ENCODE results near the gene MTG2. TPM values are rescaled to one million over a fixed set of nuclear protein-coding genes. Genes with fewer than 3 reads are reported as not detected.

MTG2 gene
- total RNA-seq, 1 donor from 2014 or later = 29.9 TPM

DNA sequence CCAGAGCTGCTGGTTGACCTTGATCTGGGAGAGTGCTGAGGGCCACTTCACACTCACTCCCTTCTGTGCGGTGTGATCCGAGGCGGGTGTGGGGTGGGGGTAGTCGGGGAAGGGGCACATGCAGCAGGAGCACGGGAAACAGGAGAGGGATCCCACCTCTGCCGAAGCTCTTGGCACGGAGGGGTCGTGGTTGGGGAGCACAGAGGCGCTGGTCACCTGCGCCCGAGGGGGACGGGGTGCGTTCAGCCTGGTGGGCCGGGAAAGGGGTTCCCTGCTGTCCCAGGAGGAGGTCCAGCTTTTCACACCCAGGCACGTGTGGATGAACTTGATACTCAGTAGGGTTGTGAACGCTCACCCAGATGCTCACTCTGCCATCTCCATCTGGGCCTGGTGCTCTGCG lies 22.0 kb upstream of the MTG2 start:
- DNase-seq (ENCODE audit: low spot score) = no peak

DNA sequence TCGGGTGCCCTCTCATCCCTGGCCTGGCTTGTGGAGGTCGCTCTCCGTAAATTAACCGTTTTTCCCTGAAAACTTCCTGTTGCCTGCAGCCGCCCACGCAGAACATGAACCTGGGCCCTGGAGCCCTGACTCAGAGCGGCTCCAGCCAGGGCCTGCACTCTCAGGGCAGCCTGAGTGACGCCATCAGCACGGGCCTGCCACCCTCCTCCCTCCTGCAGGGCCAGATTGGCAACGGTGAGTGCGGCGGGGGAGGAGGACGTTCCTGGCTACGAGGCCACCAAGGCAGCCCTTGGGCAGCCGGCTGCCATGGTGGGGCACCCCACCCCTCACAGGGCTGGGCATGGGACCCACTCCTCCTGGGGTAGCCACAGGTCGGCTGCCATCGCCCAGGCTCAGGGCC lies 21.5 kb upstream of the MTG2 start:
- no peak for DNase-seq (ENCODE audit: low spot score)

DNA sequence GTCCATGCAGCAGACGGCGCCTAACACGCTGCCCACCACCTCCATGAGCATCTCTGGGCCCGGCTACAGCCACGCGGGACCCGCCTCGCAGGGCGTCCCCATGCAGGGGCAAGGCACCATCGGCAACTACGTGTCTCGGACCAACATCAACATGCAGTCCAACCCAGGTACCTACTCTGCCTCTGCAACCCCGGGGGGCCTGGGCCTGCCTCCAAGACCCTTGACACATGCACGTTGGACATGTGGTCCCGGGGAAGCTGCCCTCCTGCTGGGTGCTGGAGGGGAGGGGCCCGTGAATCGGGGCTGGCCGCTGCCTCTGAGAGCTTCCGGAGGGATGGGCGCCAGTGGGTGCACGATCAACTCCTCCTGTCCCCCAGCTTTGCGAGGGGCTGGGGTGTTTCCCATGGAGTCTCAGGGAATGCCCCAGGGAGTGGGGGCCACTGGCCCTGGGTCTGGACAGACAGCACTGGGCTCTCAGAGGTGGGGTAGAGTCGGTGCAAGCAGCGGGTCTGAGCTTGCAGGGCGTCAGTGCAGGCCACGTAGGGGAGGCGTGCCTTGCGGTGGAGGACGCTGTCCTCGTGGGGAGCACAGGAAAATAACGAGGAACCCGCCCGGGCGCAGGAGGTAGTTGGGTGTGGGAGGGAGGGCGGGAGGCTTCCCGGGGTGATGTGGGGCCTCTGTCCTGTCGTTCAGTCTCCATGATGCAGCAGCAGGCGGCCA lies 19.9 kb upstream of the MTG2 start:
- DNase-seq (ENCODE audit: low spot score) = no peak

DNA sequence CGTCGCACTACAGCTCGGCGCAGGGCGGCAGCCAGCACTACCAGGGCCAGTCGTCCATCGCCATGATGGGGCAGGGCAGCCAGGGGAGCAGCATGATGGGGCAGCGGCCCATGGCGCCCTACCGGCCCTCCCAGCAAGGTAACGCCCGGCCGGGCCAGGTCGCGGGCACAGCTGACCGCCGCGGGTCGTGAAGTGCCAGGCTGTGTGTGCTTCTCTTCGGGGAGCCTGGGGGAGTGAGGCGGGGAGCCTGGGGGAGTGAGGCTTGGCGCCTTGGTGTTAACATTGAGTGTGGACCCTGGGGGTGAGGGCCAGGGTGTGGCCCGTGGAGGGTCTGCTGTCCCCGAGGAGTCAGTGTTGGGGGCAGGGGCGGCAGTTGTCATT lies 19.4 kb upstream of the MTG2 start:
- DNase-seq (ENCODE audit: low spot score) = no peak

DNA sequence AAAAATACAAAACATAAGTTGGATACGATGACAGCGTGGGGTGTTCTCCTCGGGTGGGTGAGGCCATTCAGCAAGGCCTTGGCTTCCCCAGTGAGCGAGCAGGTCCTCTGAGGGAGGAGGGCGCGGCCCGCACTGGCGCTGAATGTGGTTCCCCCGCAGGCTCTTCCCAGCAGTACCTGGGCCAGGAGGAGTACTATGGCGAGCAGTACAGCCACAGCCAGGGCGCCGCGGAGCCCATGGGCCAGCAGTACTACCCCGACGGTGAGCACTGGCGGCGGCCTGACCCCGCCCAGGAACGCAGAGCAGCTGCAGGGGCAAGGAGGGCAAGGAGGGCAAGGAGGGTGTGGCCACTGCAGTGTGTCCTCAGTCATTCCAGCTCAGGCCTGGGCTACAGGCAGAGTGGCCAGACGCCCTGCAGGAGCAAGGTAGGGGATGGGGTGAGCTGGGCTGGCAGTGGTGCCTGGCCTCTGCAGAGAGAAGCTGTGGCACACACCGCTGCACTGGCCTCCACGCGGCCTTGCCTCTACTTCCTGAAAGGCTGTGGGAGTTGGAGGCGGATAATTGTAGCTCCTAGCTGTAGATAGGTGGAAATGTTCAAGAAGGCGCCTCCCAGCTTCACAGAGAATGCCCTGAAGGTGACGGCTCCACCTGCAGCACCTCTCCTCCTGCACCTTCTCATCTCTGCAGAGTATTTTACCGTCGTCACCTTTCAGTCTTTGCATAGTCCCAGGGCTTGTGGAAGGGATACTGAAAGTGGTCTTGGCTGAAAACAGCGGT lies 18.7 kb upstream of the MTG2 start:
- DNase-seq (ENCODE audit: low spot score) = no peak

DNA sequence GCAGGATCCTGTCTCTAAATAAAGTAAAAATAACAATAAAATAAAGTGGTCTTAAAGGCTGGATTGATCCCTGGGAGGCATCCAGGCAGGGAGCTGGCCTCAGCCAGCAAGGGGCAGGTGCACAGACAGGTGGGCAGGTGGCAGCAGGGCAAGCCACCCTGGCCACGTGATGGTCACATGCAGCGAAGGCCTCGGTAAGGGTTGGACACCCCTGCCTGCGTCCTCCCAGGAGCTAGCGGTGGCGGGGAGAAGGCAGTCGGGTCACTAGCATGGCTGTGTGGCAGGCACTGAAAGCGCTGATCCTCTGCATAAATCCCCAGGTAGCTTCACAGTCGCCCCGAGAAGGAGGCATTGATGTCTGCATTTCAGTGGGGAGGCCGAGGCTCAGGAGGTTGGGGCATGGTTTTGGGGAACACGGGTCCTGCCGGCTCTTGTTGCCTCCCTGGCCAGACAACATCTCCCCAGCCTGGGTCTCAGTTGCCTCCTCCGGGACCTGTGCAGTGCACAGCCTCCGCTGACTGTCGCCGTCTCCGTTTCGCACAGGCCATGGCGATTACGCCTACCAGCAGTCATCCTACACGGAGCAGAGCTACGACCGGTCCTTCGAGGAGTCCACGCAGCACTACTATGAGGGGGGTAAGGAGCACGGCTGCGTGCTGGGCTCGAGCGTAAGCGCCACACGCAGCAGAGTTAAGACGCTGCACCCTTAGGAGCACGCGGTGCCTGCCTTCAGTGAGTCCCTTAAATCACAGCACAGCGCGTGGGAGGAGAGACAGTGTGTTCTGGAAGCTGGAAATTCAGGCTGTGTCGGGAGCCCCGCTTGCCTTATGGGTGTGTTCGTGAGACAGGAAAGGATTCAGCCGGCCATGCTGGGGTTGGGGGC lies 17.7 kb upstream of the MTG2 start:
- no peak for DNase-seq (ENCODE audit: low spot score)

DNA sequence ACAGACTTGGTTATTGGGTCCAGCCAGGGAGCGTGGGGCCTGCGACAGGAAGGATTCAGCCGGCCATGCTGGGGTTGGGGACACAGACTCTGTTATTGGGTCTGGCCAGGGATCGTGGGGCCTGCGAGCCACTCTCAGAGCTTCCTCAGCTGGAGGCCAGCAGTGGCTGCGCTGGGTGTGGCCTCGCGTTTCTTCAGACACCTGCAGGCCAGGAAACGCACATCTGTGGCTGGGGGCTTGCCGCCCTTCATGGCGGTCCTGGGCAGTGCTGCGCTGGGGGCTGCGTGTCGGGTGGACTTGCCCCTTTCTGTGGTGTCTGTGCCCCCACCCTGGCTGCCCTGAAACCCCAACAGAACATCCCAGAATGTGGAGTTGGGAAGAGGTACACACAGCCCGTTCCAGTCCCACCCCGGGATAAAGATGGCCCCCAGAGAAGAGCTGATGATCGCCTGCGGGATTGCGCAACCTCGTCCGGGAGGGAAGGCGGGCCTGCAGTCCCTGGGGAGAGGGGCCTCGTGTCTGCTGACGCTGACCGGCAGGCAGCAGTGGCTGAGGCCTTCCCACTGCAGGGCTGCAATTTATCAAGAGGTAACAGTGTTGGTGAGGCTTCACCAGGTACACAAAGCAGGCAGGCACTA lies 16.9 kb upstream of the MTG2 start:
- DNase-seq (ENCODE audit: low spot score) = no peak

DNA sequence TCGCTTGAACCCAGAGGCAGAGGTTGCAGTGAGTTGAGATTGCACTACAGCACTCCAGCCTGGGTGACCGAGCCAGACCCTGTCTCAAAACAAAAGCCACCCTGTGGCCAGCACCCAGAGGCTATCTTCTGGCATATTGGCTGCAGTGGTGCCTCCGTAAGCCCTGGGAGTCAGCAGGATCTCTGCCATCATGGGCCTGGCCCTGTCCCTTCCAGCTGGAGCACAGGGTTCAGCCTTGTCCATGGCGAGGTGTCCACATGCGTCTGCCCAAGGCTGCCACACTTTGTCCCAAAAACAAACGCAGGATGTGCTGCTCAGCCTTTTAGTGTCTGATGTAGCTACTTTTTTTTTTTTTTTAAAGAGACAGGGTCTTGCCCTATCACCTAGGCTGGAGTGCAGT lies 15.4 kb upstream of the MTG2 start:
- DNase-seq (ENCODE audit: low spot score) = no peak

DNA sequence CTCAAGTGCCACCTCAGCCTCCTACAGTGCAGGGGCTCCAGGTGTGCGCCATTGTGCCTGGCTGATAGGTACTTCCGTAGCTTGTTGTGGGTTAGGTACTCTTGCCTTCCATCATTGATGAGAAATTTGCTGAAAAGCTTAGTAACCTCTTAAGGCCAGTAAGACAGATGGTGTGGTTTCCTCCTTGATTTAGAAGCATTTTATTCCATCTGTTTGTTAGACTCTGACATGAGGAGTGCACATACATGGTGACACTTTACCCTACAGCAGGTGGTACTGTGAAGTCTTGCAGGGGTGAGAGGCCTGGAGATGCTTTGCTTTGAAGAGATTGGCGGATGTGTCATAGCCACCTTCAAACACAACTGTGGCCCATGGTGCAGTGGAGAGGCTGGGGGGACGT lies 14.8 kb upstream of the MTG2 start:
- DNase-seq (ENCODE audit: low spot score) = no peak

DNA sequence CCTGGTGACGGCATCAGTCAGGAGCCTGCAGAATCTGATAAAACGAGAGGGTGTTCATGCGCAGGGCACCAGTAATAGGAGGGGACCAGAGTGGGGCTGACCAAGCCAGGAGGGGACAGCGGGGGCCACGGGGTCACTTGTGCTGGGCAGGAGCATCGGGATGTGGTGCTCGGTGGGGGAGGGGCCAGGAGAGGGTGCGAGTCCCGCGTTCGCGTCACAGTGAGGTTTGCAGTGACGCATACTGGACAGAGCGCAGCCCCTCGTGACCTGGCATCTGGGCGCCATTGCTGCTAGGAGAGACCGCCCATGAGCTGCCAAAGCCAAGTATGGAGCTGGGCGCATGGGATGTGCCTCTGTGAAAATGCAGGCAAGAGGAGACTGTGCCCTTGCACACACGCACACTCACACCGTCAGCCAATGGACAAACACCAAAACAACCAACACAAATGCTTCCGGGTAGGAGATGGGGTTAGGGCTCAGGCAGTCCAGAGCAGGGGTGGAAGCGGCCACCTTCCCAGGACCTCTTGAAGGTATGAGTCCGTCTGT lies 13.9 kb upstream of the MTG2 start:
- no peak for DNase-seq (ENCODE audit: low spot score)

DNA sequence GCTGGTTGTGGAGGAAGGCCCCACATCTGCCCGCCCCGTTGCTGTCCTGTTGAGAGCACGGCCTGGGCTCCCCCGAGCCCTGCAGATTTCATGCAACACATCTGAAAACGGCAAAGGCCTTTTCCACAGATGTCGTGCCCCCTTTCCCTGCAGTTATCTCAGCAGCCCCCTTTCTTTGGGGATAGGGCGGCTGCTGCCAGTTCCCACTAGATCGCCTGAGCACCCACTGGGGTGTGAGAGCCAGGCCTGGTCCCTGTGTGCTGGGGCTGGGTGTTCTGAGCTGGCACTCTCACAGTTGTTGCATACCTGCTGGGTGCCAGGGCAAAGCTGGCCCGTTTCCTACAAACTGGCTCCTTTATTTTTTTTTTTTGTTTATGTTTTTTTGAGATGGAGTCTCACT lies 12.3 kb upstream of the MTG2 start:
- no peak for DNase-seq (ENCODE audit: low spot score)

DNA sequence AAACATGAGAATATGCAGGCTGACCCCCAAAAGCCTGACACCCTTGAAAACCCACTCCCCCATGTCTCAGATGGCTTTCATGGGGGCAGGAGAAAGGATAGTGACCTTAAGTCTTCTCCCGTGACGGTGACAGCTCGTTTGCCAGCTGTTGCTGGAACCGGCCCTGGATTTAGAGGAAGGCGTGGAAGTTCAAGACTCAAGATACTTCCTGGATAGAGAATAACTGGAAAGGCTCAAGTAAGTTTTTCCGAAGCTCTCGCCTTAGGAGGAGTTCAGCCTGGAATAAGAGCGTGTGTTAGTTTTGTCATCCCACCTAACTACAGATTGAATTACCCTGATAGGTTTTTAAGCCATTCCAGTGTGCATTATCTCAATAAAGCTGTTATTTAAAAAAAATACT lies 11.6 kb upstream of the MTG2 start:
- DNase-seq (ENCODE audit: low spot score) = no peak

DNA sequence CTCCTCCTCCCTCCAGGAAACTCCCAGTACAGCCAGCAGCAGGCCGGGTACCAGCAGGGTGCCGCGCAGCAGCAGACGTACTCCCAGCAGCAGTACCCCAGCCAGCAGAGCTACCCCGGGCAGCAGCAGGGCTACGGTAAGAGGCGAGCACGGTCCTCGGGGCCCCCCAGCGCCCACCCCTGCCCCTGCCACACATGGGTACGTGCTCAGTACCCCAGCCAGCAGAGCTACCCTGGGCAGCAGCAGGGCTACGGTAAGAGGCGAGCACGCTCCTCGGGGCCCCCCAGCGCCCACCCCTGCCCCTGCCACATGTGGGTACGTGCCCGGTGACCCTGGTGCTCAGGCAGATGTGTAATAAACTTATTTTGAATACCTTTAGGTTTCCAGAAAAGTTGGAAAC lies 10.2 kb upstream of the MTG2 start:
- DNase-seq (ENCODE audit: low spot score) = no peak

DNA sequence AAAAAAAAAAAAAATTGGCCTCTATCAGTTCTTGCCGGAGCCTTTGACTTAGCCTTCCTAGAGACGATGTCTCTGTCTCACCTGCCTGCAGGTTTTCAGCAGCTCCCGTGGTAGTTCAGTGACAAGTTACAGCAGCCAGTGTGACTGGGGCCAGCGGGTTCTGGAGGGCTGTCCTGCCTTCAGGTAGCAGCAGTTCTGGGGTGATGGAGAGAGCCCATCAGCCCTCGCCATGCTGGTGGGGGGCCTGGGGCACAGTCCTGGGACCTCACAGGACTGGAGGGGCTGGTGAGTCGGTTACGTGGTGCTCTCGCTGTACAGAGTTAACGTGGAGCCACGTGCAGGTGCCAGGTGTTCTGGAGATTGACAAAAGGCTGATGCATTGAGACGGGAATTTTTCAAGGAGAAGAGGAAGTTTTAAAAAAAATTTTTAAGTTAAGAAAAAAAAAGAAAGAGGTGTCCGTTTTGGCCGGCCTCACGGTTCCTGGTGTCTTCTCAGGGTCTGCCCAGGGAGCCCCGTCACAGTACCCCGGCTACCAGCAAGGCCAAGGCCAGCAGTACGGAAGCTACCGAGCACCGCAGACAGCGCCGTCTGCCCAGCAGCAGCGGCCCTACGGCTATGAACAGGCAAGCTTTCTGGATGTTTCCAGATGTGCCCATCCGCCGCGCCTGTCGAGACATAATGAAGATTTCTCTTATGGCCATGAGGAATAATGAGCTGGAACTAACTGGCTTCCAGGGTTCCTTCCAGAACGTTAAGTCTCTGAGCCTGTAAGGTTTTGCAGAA lies 8.6 kb upstream of the MTG2 start:
- DNase-seq (ENCODE audit: low spot score) = no peak

DNA sequence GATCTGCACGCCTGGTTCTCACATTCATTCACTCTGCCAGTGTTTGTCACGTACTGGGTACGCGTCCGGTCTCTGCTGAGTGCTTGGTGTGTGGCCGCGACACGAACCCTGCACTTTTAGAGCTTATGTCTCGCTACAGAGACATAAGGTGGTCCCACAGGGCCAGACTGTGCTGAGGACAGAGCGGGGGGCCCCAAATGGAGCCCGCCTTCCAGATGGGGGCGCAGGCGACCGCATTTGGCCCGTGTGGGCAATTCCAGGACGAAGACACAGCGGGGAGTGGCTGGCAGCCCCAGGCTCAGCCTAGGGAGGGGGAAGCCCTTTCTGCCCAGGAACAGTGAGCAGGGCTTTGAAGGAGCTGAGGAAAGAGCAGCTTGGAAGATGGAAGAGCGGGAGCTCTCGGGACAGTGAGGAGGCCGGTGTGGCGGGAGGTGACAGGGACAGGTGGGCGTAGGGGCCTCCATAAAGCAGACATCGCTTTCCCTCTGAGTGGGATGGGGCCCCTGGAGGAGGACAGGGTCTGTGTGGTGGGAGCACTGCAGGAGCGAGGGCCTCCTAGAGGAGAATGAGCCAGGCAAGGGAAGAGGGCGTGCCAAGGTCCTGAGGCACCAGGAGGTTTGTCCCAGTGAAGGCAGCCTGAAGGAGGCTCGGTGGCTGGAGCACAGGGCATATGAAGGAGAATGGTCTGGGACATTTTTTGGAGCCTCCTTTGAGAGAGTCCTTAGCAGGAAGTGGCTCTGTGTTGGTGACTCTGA lies 7.8 kb upstream of the MTG2 start:
- no peak for DNase-seq (ENCODE audit: low spot score)

DNA sequence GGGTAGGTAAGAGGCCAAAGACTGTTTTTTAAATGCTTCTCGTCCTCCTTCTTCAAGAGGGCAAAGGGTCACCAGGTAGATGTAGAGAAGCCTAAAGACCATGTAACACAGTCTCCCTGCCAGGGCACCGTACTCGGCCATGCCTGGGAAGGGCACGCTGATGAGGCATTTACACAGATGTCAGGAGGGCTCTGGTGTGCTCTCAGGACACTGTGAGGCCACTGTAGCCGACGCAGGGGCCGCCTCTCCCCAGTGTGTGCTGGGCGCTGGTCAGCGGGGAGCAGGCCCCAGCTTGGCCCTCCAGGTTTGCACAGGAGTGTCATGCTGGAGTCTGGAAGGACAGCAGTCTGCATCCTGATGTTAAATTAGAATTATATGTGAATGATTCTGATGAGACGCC lies 7.1 kb upstream of the MTG2 start:
- no peak for DNase-seq (ENCODE audit: low spot score)

DNA sequence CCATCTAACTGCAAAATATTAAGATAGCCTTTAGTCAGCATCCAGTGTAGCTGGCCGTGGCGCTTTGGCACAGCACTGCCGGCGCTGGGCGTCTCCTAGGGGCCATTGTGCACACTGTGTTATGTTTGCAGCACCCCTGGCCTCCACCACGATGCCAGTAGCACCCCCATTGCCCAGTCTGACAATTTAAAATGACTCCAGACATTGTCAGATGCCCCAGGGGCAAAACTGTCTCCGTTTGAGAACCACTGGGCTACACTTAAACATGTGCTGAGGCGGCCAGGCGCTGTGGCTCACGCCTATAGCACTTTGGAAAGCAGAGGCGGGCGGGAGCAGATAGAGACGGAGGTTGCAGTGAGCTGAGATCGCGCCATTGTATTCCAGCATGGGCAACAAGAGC lies 6.0 kb upstream of the MTG2 start:
- no peak for DNase-seq (ENCODE audit: low spot score)

DNA sequence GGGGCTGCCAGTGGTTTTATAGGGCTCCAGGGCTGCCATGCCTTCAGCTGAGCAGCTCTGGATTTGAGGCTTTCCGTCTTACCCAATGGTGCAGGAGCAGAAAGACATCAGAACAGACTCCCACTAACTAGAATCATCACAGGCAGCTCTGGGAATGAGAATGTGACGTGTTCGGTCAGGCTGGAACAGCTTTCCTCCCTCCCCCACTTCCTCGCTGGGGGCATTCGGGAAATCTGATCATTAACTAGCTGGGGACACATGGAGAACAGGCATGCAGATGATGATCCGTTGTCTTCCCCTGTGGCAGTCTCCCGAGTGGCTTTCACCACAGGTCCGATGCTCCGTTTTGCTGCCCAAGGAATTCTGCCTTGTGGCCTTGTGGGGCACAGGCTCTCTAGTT lies 5.5 kb upstream of the MTG2 start:
- no peak for DNase-seq (ENCODE audit: low spot score)

DNA sequence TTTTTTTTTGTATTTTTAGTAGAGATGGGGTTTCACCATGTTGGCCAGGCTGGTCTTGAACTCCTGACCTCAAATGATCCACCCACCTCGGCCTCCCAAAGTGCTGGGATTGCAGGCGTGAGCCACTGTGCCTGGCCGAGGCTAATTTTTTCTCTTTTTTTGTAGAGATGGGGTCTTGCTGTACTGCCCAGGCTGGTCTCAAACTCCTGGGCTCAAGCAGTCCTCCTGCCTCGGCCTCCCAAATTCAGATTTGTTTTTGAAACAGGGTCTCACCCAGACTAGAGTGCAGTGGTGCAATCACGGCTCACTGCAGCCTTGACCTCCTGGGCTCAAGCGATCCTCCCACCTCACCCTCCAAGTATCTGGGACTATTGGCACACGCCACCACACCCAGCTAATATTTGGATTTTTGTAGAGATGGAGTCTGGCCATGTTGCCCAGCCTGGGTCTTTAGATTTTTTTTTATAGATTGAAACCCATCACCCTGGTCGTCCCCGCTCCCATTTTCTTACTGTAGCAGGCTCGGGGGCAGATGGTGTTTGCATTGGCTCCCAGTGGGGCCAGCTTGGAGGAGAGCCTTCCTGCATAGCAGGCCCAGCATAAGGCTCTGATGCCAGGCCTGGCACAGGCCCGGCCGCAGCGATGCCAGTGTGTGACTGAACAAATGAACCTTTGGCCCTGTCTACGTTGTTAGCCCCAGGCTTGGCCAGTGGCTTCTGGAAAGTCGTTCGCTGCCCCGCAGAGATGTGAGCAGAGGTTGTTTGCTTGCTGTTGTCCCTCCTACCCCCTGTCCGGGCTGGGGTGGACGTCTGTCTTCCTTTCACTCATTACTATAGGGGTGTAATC lies 4.3 kb upstream of the MTG2 start:
- no peak for DNase-seq (ENCODE audit: low spot score)

Measured in mesenteric fat pad (tissue), 1 donor.